ENCODE data around the gene NTM. TPM values are rescaled to one million over a fixed set of nuclear protein-coding genes. Genes with fewer than 3 reads are reported as not detected.

The NTM gene
- total and polyA plus RNA-seq, 9 donors, result 0.16 to 8.5 (median 0.55) TPM; not detected in 3

DNA sequence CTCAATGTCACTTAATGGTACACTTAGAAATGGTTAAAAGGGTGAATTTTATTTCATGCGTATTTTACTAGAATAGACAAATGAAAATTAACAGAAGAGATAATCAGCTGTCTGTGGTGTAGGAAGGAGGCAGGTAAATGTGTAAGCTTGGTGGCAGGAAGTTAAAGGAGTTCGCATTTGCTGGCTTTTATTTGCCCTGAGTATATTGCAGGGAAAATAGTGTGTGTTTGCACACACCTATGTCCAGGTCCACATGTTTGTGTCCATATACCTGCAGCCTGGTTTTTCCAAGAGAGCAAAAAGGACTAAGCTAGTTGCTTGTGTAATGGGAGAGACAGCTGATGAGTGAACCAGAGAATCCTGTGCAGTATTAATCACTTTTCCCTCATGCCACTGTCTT lies 16.0 kb downstream of the NTM start:
- DNase-seq, result no peak
- Histone ChIP-seq H3K36me3 (no peaks in the 10 kb centered on the region), H3K4me3 (no peak overlapping the region), H3K4me1 (ENCODE audit: insufficient read depth) (no peaks in the 10 kb centered on the region), H3K27ac (no peak overlapping the region), H3K9me3 (no peaks in the 10 kb centered on the region), H3K27me3 (no peaks in the 10 kb centered on the region)
- WGBS, 3 donors, result 75 to 79% (median 77%) methylated on average over 2 of the region's 2 CpGs
- no peak for TF ChIP-seq POLR2A (IDR thresholded peaks at IDR 0.05)
- TF ChIP-seq, protein P1, sequence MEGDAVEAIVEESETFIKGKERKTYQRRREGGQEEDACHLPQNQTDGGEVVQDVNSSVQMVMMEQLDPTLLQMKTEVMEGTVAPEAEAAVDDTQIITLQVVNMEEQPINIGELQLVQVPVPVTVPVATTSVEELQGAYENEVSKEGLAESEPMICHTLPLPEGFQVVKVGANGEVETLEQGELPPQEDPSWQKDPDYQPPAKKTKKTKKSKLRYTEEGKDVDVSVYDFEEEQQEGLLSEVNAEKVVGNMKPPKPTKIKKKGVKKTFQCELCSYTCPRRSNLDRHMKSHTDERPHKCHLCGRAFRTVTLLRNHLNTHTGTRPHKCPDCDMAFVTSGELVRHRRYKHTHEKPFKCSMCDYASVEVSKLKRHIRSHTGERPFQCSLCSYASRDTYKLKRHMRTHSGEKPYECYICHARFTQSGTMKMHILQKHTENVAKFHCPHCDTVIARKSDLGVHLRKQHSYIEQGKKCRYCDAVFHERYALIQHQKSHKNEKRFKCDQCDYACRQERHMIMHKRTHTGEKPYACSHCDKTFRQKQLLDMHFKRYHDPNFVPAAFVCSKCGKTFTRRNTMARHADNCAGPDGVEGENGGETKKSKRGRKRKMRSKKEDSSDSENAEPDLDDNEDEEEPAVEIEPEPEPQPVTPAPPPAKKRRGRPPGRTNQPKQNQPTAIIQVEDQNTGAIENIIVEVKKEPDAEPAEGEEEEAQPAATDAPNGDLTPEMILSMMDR (IDR thresholded peaks at IDR 0.05), result no peak
- intact Hi-C loops (cut with DNase I), result no loop called here

DNA sequence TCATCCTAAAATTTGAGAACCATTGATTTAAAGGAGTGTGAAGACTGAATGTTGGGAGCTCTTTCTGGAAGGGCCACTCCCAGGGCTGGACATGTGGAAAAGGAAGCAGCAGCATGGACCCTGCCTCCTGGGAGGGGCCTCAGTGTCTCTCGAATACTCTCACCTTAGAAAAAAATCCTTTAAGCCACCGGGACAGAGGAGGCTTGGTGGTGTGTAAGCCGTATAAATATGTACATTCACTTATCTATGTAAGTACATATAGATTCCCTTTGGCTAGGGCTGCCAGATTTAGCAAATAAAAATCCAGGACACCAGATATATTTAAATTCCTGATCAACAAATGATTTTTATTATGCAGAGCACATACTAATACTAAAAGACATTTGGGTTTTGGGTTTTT lies 17.6 kb downstream of the NTM start:
- no peak for DNase-seq
- intact Hi-C loops (cut with DNase I), result no loop called here
- H3K36me3 ChIP-seq, result no peaks in the 10 kb centered on the region
- H3K27ac ChIP-seq, result no peak overlapping the region
- 68 to 76% (median 75%) methylated on average over 3 of the region's 3 CpGs for WGBS, 3 donors
- H3K4me1 ChIP-seq (ENCODE audit: insufficient read depth), result no peaks in the 10 kb centered on the region
- no peaks in the 10 kb centered on the region for H3K9me3 ChIP-seq
- TF ChIP-seq, protein P1 (IDR thresholded peaks at IDR 0.05), result no peak
- TF ChIP-seq POLR2A (IDR thresholded peaks at IDR 0.05) (no peak), EP300 (IDR thresholded peaks at IDR 0.05) (no peak)
- H3K4me3 ChIP-seq, result no peak overlapping the region
- no peaks in the 10 kb centered on the region for H3K27me3 ChIP-seq

DNA sequence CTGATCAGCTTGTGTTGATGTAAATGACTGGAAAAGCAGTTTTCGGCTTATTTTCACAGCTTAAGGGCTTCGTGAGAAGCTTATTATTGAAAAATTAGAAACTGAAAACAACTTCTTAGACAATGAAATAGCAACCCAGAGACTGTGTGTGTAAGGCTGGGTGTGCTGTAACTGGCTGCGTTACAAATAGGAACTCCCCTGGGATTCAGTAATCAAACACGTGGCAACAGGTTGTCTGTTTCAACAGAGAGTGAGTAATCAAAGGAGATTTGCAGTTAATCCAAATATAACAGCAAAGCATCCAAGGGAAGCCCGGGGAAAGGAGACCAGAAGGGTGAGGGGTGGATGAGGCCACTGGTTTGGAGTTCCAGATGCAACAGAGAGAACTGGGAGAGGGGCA lies 19.2 kb downstream of the NTM start:
- Histone ChIP-seq H3K4me3 (no peak overlapping the region), H3K4me1 (ENCODE audit: insufficient read depth) (no peaks in the 10 kb centered on the region), H3K36me3 (no peaks in the 10 kb centered on the region), H3K27ac (no peak overlapping the region), H3K27me3 (no peaks in the 10 kb centered on the region), H3K9me3 (no peaks in the 10 kb centered on the region)
- 43 to 66% (median 54%) methylated on average over 5 of the region's 5 CpGs for WGBS, 3 donors
- TF ChIP-seq, protein P1 (IDR thresholded peaks at IDR 0.05), result no peak
- no peak for TF ChIP-seq EP300 (IDR thresholded peaks at IDR 0.05)
- intact Hi-C loops (cut with DNase I), result no loop called here
- DNase-seq, result no peak

DNA sequence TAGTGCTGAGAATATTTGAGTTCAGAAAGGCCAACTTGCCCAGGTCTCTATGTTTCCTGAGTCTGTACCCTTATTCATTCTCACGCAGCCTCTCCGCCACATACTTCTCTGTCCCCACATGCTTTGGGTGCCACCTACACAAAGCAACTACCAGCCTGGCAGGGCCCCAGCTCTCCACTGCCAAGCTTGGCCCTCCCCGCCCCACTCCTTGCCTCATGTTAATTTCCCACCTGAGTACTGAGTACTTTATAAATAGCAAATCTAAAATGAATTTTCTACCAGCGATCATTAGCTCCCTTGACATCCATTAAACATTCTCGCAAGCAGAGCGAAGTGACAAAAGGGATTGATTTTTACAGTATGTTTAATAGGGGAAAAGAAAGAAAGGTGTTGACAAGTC lies 20.8 kb downstream of the NTM start:
- H3K36me3 ChIP-seq, result no peaks in the 10 kb centered on the region
- DNase-seq, result no peak
- no peak overlapping the region for H3K27ac ChIP-seq
- 95 to 96% (median 96%) methylated on average over 6 of the region's 6 CpGs for WGBS, 3 donors
- TF ChIP-seq EP300 (IDR thresholded peaks at IDR 0.05) (no peak), POLR2A (IDR thresholded peaks at IDR 0.05) (no peak)
- TF ChIP-seq, protein P1 (IDR thresholded peaks at IDR 0.05), result no peak
- H3K9me3 ChIP-seq, result no peaks in the 10 kb centered on the region
- H3K4me1 ChIP-seq (ENCODE audit: insufficient read depth), result no peaks in the 10 kb centered on the region
- no peaks in the 10 kb centered on the region for H3K27me3 ChIP-seq
- H3K4me3 ChIP-seq, result no peak overlapping the region
- intact Hi-C loops (cut with DNase I), result no loop called here
